GM12875 (cell line): ENCODE data around the gene TEC.

ENCODE experiments used
- H3K4me3 ChIP-seq: one replicate; pipeline ENCODE4 v1.5.1; 2011; ENCODE audit warnings: low read depth, low read length, control low read depth
- TF ChIP-seq, protein P1 (sequence below): IDR thresholded peaks from 2 replicates; pipeline ENCODE4 v1.5.1; 2011; ENCODE audit warnings: low read depth, mild to moderate bottlenecking, control low read depth, inconsistent platforms, low read length, moderate library complexity, borderline replicate concordance; ENCODE audit not compliant: insufficient read depth

Gene TEC

DNA sequence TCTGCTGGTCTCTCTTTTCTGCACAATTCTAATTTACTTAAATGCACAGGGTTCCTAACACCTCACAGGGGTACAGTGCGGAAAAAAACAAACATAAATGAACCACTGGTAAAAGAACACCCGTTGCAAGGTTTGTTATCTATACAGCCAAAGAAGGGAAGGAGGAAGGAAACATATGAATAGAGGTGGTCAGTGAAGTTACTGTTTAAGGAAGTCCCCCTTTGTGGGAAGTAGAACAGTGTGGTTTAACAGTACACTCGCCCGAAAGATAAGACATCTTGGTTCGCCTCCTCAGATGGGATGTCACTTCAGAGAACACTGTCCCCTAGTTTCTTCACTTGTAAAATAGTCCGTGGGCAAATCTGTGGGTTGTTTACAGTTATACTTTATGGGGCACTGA is 57.5 kb downstream of the TEC start:
- peak overlapping the region; percentile 6 for H3K4me3 ChIP-seq
- TF ChIP-seq, protein P1, sequence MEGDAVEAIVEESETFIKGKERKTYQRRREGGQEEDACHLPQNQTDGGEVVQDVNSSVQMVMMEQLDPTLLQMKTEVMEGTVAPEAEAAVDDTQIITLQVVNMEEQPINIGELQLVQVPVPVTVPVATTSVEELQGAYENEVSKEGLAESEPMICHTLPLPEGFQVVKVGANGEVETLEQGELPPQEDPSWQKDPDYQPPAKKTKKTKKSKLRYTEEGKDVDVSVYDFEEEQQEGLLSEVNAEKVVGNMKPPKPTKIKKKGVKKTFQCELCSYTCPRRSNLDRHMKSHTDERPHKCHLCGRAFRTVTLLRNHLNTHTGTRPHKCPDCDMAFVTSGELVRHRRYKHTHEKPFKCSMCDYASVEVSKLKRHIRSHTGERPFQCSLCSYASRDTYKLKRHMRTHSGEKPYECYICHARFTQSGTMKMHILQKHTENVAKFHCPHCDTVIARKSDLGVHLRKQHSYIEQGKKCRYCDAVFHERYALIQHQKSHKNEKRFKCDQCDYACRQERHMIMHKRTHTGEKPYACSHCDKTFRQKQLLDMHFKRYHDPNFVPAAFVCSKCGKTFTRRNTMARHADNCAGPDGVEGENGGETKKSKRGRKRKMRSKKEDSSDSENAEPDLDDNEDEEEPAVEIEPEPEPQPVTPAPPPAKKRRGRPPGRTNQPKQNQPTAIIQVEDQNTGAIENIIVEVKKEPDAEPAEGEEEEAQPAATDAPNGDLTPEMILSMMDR = no peak

DNA sequence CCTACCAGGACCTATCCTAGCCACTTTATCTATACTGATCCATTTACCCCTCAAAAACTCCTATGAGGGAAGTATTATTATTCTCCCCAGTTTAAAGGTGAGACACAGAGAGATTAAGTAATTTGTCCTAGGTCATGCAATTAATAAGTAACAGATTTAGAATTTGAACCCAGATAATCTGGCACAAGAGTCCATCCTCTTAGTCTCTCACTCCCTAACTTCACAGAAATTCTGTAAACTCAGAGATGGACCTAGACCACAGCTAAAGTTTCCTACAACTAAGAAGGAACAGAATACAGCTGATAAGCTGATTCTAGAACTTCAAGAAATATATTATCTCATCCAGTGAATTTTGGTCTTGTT is 58.7 kb downstream of the TEC start:
- H3K4me3 ChIP-seq = no peak overlapping the region
- TF ChIP-seq, protein P1 = no peak

DNA sequence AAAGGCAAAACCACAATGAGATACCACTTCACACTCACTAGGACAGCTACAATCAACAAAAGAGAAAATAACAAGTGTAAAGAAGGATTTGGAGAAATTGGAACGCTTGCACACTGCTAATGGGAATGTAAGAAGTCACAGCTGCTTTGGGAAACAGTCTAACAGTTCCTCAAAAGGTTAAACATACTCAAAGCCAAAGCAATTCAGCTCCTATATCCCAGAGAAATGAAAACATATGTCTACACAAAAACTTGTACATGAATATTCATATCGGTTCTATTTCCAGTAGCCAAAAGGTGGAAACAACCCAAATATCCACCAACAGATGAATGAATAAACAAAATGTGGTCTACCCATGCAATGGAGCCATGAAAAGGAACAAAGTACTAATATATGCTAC is 64.0 kb downstream of the TEC start:
- no peak overlapping the region for H3K4me3 ChIP-seq
- TF ChIP-seq, protein P1 = no peak

DNA sequence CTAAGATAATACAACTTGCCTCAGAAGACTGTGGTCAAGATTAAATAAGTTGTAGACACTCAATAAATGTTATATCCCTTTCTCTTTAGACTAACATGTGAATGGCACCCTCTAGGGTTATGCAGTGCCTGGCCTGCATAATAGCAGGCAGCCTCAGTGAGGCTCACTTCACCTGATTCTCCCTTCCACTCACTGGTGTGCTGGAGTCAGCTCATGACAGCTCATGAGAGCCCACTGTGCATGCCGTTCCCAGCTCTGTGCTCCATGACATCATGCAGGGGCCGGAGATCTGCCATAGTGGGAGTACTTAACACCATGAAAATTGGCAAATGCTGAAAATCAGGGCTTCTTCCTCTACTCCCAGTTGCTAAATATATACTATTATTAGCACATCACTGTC is 64.5 kb downstream of the TEC start:
- H3K4me3 ChIP-seq = no peak overlapping the region
- TF ChIP-seq, protein P1 = no peak

DNA sequence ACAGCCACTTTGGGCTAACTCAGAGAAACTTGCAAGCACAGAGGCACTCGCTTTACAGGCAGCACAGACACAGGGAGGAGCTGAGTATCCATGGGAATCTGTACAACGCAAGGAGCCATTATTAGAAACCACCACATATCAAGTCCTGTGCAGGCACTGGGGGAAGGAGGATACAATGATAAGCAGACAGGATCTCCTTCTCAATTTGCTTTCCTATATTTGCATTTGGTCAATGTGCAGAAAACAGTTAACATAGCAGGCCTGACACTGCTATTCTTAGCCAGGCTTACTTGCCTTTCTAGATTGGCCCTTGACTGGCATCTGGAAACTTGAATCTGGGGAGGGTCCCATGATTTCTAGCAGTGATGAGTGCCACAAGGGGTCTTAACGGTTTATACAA is 65.8 kb downstream of the TEC start:
- H3K4me3 ChIP-seq = no peak overlapping the region
- TF ChIP-seq, protein P1 = no peak

DNA sequence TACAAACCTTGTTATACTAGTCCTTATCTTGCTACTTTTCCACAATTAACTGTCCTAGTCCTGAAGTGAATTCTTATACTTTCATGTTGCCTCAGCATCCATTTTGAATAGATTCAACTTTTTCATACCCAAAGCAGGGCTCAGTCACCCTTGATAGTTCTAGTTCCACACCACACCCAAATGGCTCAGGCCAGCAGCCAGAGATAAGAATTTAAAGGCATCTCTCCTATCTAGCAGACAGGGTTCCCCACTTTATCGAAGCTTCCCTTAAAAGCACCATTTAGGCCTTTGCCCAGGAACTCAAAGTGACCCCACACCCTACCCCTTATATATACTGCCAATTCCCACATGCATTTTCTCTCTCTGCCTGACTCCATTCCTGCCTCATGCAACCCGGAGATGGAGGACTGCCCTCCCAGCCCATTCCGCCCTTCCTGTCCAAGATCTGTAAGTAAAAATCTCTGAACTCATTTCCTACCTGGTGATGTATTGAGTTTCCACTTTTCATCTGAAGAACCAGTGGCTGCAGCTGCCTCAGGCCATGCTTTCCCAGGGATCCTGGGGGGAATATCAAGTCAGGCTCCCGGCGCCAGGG is 71.9 kb downstream of the TEC start:
- TF ChIP-seq, protein P1 = no peak
- no peak overlapping the region for H3K4me3 ChIP-seq

DNA sequence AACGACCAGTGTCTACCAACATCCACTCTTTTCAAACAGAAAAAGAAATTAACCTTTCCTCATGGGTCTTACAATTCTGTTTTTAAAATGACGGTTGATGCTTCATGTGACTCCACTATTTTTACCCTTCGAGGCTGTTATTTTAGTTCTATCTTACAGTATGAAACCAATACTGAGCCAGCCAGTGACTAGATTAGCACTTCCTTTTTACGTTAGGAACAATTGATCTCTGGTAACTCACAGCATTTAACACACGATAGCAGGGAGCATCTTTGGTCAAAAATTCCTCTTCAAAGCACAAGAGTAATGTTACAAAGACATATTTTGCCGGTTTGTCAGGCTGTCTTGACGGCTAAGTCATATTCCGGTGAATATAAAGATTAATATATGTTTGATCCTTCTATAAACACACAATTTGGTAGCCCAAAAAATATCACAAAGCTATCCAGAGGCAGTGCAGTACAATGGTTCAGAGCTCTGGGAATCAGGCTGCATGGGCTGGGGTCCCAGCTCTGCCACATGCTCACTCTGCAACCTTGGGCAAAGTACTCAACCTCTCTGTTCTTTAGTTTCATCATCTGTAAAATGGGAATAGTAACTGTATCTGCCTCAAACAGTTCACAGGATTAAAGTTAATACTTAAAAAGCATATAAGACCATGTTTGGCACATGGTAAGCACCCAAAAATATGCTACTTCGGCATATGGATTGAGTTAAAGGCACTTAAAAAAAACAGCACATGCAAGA is 72.7 kb downstream of the TEC start:
- TF ChIP-seq, protein P1 = no peak
- H3K4me3 ChIP-seq = peak overlapping the region; percentile 72
